ENCODE data around the gene HLX.

DNA sequence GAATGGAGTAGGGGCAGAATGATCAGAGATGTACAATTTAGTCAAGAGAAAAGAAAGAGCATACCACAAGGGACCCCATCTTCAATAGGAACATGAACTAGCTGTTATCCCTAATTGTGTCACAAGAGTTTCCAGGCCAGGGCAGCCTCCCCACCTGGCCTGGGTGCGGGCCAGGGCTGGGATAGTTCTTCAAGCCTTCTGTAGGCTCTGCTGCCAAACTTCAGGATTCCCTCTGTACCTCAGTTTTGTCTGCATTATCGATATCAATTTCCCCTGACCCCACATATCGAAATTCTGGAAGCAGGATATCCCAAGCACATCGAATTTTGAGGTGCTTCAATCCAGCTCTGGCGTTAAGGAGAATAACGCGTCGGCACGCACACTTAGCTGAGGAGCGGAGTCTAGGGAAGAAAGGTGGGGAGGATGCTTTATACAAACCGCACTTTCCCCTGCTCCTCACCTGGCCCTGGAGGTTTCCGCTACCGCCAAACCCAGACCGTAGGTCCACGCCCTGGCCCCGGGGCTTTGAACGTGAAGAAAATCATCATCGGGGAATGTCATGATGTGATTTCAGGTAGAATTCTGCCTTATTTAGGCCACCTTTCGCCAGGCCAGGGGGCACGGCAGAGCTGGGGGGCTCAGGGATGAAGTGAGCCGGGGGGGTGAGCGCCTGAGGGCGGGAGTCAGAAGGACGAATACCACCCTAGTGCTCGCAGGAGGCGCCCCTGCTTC, 7.4 kb downstream of the HLX start:
- TF ChIP-seq, protein P1, sequence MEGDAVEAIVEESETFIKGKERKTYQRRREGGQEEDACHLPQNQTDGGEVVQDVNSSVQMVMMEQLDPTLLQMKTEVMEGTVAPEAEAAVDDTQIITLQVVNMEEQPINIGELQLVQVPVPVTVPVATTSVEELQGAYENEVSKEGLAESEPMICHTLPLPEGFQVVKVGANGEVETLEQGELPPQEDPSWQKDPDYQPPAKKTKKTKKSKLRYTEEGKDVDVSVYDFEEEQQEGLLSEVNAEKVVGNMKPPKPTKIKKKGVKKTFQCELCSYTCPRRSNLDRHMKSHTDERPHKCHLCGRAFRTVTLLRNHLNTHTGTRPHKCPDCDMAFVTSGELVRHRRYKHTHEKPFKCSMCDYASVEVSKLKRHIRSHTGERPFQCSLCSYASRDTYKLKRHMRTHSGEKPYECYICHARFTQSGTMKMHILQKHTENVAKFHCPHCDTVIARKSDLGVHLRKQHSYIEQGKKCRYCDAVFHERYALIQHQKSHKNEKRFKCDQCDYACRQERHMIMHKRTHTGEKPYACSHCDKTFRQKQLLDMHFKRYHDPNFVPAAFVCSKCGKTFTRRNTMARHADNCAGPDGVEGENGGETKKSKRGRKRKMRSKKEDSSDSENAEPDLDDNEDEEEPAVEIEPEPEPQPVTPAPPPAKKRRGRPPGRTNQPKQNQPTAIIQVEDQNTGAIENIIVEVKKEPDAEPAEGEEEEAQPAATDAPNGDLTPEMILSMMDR (conservative IDR thresholded peaks at IDR 0.05; ENCODE audit: low read depth, low read length), result no peak
- no peak for TF ChIP-seq EZH2phosphoT487 (IDR thresholded peaks at IDR 0.05; ENCODE audit: borderline replicate concordance, low read length)

Measured in PC-3 (cell line).